Body of pancreas (tissue), 4 donors: ENCODE results near the gene GALNT15. TPM values are rescaled to one million over a fixed set of nuclear protein-coding genes. Genes with fewer than 3 reads are reported as not detected.
A peak's percentile ranks its signal among the peaks of the same experiment; 100 is the strongest.

Experiments
- ATAC-seq: fragments of 150-250 bp; one replicate; pipeline ENCODE4 v1.9.1; 2016
- DNase-seq, 4 donors: peaks; one replicate each; pipeline ENCODE4 v3.0.0-alpha.2; 2019
- H3K27ac ChIP-seq, 4 donors: fragments of 200-600 bp; sonication (generic); 1 replicate in 3 of 4; 2 replicates in 1 of 4; pipeline versions ENCODE4 v1.5.1 to v1.6.1; 2016 to 2019; ENCODE audit warnings: mild to moderate bottlenecking in 1 of 4, mixed read lengths in 1 of 4, moderate library complexity in 1 of 4
- H3K27me3 ChIP-seq, 2 donors: fragments of 200-600 bp; sonication (generic); one replicate each; pipeline ENCODE4 v1.6.0; 2016; ENCODE audit warnings: mild to moderate bottlenecking in 1 of 2
- H3K36me3 ChIP-seq, 2 donors: fragments of 200-600 bp; sonication (generic); replicated peaks in 1 of 2; 2 replicates each; pipeline ENCODE4 v1.5.1; 2016; ENCODE audit warnings: low read depth in 2 of 2; ENCODE audit not compliant: insufficient read depth in 1 of 2
- H3K4me1 ChIP-seq: fragments of 200-600 bp; sonication (generic); one replicate; pipeline ENCODE4 v1.6.0; 2016
- H3K4me3 ChIP-seq, 2 donors: fragments of 200-600 bp; sonication (generic); 1 replicate in 1 of 2; 2 replicates in 1 of 2; pipeline ENCODE4 v1.5.1; 2016 to 2019
- H3K9me3 ChIP-seq, 3 donors: fragments of 200-600 bp; sonication (generic); 1 replicate in 2 of 3; 2 replicates in 1 of 3; pipeline ENCODE4 v1.5.1; 2016
- CTCF ChIP-seq, 7 experiments: fragments of 450-650 bp in 4 of 7; fragments of 200-600 bp in 3 of 7; sonication (generic) in 3 of 7; IDR thresholded peaks; one replicate each; pipeline ENCODE4 v1.5.1; 2016 to 2019; ENCODE audit warnings: antibody characterized with exemption in 7 of 7
- POLR2A ChIP-seq, 3 donors: fragments of 450-650 bp; IDR thresholded peaks; one replicate each; pipeline ENCODE4 v1.6.1; 2016; ENCODE audit warnings: antibody characterized with exemption in 3 of 3, mild to moderate bottlenecking in 2 of 3
- WGBS, 2 donors: methylation state at CpG; one replicate each; pipeline ENCODE4 v1.1.5; 2017; 5-methylcytosine and 5-hydroxymethylcytosine counted together
- intact Hi-C: fragments of 100-400 bp; cut with DNase I; formaldehyde crosslinking; loops from one replicate; pipeline ENCODE4 v1.15.1; 2023
- total RNA-seq, 2 donors: library from RNA; depleted of rRNA; stranded (reverse); fragments of >200 nt; gene quantifications; one replicate each; pipeline ENCODE4 v1.1.0, GENCODE V29; 2016

The GALNT15 gene
- total RNA-seq, 2 donors from 2014 or later = 21.8 to 26.0 TPM

- intact Hi-C loops = no loop called here
- no peak overlapping the region for H3K4me3 ChIP-seq
- ATAC-seq (no peak), DNase-seq (no peak)
- H3K27ac ChIP-seq = no peak overlapping the region
- H3K36me3 ChIP-seq = peaks cover 0 to 10% of the 10 kb centered on the region in 2 donors
- 61 to 68% methylated on average over 4 of the region's 4 CpGs for WGBS, 2 donors
- no peaks in the 10 kb centered on the region for H3K27me3 ChIP-seq
- TF ChIP-seq CTCF (IDR thresholded peaks at IDR 0.05) (no peak), POLR2A (IDR thresholded peaks at IDR 0.05) (no peak)
- no peaks in the 10 kb centered on the region for H3K9me3 ChIP-seq
- H3K4me1 ChIP-seq = peaks cover 21% of the 10 kb centered on the region
Observed at GRCh38 chr3:16262174-16262573, 87.7 kb downstream of the GALNT15 start.

- H3K27me3 ChIP-seq = no peaks in the 10 kb centered on the region
- WGBS, 2 donors = 1% methylated on average over 20 to 21 of the region's 21 CpGs
- TF ChIP-seq CTCF (IDR thresholded peaks at IDR 0.05) (no peak), POLR2A (IDR thresholded peaks at IDR 0.05) (no peak)
- peak overlapping the region; percentile 55 to 98 (median 77) for H3K27ac ChIP-seq
- peaks cover 33% of the 10 kb centered on the region for H3K4me1 ChIP-seq
- intact Hi-C loops = no loop called here
- peaks cover 0 to 7% of the 10 kb centered on the region in 2 donors for H3K36me3 ChIP-seq
- H3K9me3 ChIP-seq = no peaks in the 10 kb centered on the region
- no peak for DNase-seq
- no peak for ATAC-seq
- peak overlapping the region; percentile 60 to 71 for H3K4me3 ChIP-seq
Observed at GRCh38 chr3:16264174-16264707, 89.8 kb downstream of the GALNT15 start.

GRCh38 chr3:16264708-16265454 is 90.4 kb downstream of the GALNT15 start, which contains the start of the genes DPH3 and OXNAD1:
Gene DPH3 (minus strand): TSS chr3:16264943. CDS start chr3:16264876, 67 bp downstream.
Gene OXNAD1 (plus strand): TSS chr3:16265212. CDS start chr3:16270953, 5,741 bp downstream.
- TF ChIP-seq POLR2A (IDR thresholded peaks at IDR 0.05) (peak; percentile 66 to 95 (median 90)), CTCF (IDR thresholded peaks at IDR 0.05) (peak in 4 of 7 experiments; percentile 21 to 57 (median 43))
- 0% methylated on average over 23 to 61 of the region's 61 CpGs for WGBS, 2 donors
- intact Hi-C loops = no loop called here
- Histone ChIP-seq H3K4me3 (peak within 1 kb of the TSS; percentile 71 to 77), H3K4me1 (peaks cover 33% of the 10 kb centered on the region), H3K27me3 (no peaks in the 10 kb centered on the region), H3K36me3 (peaks cover 0 to 5% of the 10 kb centered on the region in 2 donors), H3K27ac (peak within 1 kb of the TSS; percentile 87 to 98 (median 96)), H3K9me3 (no peaks in the 10 kb centered on the region)
- ATAC-seq (peak; percentile 99), DNase-seq (peak; percentile 100)

GRCh38 chr3:16265455-16265786 is 90.9 kb downstream of the GALNT15 start:
- peaks cover 33% of the 10 kb centered on the region for H3K4me1 ChIP-seq
- H3K27ac ChIP-seq = peak overlapping the region; percentile 87 to 98 (median 96)
- intact Hi-C loops = no loop called here
- no peaks in the 10 kb centered on the region for H3K9me3 ChIP-seq
- no peak for TF ChIP-seq POLR2A (IDR thresholded peaks at IDR 0.05)
- TF ChIP-seq CTCF (IDR thresholded peaks at IDR 0.05) = no peak
- no peak for DNase-seq
- no peak for ATAC-seq
- peaks cover 0 to 1% of the 10 kb centered on the region in 2 donors for H3K36me3 ChIP-seq
- no peaks in the 10 kb centered on the region for H3K27me3 ChIP-seq
- WGBS, 2 donors = 0% methylated on average over 6 of the region's 6 CpGs
- peak overlapping the region; percentile 71 to 77 for H3K4me3 ChIP-seq
